ENCODE data around the gene TARS3.

DNA sequence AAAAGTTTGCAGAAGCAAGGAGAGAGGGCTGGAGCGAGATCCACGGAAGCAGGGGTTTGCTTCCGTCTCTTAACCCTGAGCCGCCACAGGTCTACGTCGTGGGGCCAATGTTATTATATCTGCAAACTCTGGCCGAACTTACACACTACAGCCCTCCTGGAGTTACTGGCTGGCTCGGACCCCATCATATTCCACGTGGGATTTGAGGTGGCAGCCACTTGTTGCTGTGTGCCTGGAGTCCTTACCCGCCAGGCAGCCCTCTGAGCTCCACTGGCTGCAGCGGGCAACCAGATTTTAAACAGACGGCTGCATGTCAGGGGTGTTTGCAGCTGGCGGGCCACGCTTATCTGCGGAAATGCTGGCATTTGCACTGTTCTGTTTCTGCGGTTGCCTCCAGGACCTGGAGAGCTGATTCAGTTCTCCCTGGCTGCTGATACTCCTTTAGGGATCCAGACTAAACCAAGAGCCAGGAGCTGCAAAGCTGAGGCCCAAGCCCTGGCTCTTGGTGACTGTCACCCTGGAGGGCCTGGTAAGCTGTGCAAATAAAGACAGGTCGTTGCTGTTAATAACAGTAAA lies 106.8 kb downstream of the TARS3 start:
- no peak for TF ChIP-seq ISL1 (CRISPR knock-in tag; IDR thresholded peaks at IDR 0.05)
- TF ChIP-seq GLIS3 (CRISPR knock-in tag; IDR thresholded peaks at IDR 0.05), result no peak
- TF ChIP-seq ZFP30 (CRISPR knock-in tag; IDR thresholded peaks at IDR 0.05), result no peak
- TF ChIP-seq TCF4 (CRISPR knock-in tag; IDR thresholded peaks at IDR 0.05; ENCODE audit: borderline replicate concordance), result no peak
- TF ChIP-seq ZFP3 (CRISPR knock-in tag; IDR thresholded peaks at IDR 0.05), result no peak
- TF ChIP-seq, protein P1, sequence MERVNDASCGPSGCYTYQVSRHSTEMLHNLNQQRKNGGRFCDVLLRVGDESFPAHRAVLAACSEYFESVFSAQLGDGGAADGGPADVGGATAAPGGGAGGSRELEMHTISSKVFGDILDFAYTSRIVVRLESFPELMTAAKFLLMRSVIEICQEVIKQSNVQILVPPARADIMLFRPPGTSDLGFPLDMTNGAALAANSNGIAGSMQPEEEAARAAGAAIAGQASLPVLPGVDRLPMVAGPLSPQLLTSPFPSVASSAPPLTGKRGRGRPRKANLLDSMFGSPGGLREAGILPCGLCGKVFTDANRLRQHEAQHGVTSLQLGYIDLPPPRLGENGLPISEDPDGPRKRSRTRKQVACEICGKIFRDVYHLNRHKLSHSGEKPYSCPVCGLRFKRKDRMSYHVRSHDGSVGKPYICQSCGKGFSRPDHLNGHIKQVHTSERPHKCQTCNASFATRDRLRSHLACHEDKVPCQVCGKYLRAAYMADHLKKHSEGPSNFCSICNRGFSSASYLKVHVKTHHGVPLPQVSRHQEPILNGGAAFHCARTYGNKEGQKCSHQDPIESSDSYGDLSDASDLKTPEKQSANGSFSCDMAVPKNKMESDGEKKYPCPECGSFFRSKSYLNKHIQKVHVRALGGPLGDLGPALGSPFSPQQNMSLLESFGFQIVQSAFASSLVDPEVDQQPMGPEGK (CRISPR knock-in tag; IDR thresholded peaks at IDR 0.05; ENCODE audit: borderline replicate concordance), result no peak
- TF ChIP-seq OSR1 (CRISPR knock-in tag; IDR thresholded peaks at IDR 0.05), result no peak
- no peak for TF ChIP-seq ZNF565 (CRISPR knock-in tag; conservative IDR thresholded peaks at IDR 0.05; ENCODE audit: low read depth)
- no peak for TF ChIP-seq BACH2 (CRISPR knock-in tag; IDR thresholded peaks at IDR 0.05; ENCODE audit: borderline replicate concordance)
- TF ChIP-seq ESRRG (CRISPR knock-in tag; IDR thresholded peaks at IDR 0.05), result no peak
- TF ChIP-seq, protein P2, sequence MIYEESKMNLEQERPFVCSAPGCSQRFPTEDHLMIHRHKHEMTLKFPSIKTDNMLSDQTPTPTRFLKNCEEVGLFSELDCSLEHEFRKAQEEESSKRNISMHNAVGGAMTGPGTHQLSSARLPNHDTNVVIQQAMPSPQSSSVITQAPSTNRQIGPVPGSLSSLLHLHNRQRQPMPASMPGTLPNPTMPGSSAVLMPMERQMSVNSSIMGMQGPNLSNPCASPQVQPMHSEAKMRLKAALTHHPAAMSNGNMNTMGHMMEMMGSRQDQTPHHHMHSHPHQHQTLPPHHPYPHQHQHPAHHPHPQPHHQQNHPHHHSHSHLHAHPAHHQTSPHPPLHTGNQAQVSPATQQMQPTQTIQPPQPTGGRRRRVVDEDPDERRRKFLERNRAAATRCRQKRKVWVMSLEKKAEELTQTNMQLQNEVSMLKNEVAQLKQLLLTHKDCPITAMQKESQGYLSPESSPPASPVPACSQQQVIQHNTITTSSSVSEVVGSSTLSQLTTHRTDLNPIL (CRISPR knock-in tag; IDR thresholded peaks at IDR 0.05; ENCODE audit: low read depth), result no peak
- no peak for TF ChIP-seq RARB (CRISPR knock-in tag; IDR thresholded peaks at IDR 0.05)
